ENCODE measurements around the gene TENT4A. TPM values are rescaled to one million over a fixed set of nuclear protein-coding genes. Genes with fewer than 3 reads are reported as not detected.
"Not testable (repeated sequence)": the region's sequence is repeated elsewhere in the genome, so short reads cannot be mapped to it uniquely, and the experiment has no call there.

The TENT4A gene
- total RNA-seq, 1 donor from 2014 or later: 28.6 TPM

- intact Hi-C loops (cut with DNase I): no loop called here
- ATAC-seq (no peak), DNase-seq (ENCODE audit: low spot score) (no peak)
Measured at GRCh38 chr5:6757414-6757969, 44.3 kb downstream of the TENT4A start.

DNA sequence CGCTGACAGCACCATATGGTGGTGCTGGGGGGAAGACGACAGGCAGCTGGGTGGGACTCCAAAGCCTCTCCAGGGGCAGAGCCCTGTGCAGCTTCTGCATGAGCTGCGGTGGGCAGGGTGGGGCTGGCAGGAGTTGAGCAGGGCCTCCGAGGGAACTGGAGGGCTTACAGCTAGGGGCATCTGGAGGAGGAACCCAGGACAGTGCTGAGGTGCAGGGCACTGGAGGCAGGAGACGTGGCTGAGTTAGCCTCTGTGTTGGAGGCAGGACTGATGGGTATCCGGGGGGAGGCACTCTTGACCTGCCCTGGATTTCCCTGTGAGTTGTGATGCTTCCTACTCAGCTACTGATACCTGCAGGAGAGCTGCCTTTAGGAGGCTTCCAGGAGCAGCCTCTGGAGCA, 45.0 kb downstream of the TENT4A start:
- DNase-seq (ENCODE audit: low spot score): no peak
- no peak for ATAC-seq
- intact Hi-C loops (cut with DNase I): no loop called here

- intact Hi-C loops (cut with DNase I): no loop called here
- DNase-seq (ENCODE audit: low spot score): no peak
- no peak for ATAC-seq
Measured at GRCh38 chr5:6758706-6759105, 45.5 kb downstream of the TENT4A start.

GRCh38 chr5:6759401-6759800, 46.2 kb downstream of the TENT4A start:
- no peak for DNase-seq (ENCODE audit: low spot score)
- ATAC-seq: no peak
- intact Hi-C loops (cut with DNase I): no loop called here

GRCh38 chr5:6759983-6760382, 46.8 kb downstream of the TENT4A start:
- intact Hi-C loops (cut with DNase I): no loop called here
- no peak for DNase-seq (ENCODE audit: low spot score)

GRCh38 chr5:6760686-6761085, 47.5 kb downstream of the TENT4A start:
- no peak for ATAC-seq
- no peak for DNase-seq (ENCODE audit: low spot score)
- intact Hi-C loops (cut with DNase I): no loop called here

More at GRCh38 chr5:6759983-6760382, 46.8 kb downstream of the TENT4A start:
- ATAC-seq: no peak

DNA sequence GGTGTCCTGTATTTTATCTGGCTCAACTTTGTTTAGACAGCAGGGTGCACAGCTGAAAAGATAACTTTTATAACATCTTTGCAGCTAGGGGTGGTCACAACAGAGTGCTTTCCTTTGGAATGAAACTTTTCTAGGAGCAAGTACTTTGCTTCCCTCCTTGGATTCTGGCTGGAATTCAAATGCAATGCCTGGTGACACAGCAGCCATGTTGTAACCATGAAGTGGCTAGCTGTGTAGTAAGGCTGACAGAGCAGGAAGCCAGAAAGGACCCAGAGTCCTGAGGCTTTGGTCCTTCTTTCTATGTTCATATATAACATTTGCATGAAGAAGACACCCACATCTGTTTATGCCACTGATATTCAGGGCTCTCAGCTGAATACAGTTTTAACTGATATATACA, 48.1 kb downstream of the TENT4A start:
- ATAC-seq (no peak), DNase-seq (ENCODE audit: low spot score) (no peak)
- intact Hi-C loops (cut with DNase I): no loop called here

DNA sequence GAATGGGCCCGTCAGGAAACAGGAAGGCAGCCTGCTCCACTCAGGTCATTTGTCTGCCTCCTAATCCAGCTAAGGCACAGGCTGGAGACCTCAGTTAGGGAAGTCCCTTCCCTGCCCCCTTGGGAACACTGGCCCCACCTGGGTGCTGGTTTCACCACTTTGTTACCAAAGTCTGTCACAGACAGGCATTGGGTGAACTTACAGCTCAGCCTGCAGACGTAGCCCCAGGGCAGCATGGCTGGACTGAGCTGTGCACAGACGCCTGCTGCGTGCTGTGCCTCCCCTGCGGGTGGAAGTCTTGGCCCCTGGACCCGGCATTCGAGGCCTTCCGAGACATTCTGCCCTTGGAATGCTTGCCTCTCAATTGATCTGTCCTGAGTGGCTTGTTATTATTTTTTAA, 48.9 kb downstream of the TENT4A start:
- DNase-seq (ENCODE audit: low spot score) (no peak), ATAC-seq (no peak)
- intact Hi-C loops (cut with DNase I): no loop called here

DNA sequence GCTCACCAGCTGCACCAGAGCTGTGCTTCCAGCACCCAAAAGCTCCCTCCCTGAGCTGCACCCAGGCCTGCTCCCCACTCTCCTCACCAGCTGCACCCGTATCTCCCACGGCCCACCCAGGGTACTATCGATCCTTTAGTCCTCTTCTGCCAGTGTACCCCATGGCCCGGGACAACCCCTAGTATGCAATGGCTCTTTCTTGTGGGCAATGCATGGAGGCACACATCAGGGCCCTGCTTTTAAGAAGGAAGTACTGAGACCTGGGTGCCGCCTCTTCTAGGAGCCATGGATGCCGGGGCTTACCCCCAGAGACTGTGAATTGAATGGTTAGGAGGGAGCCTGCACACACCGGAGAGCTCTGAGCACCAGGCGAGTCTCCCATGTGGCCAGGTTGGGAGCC, 49.5 kb downstream of the TENT4A start:
- ATAC-seq (no peak), DNase-seq (ENCODE audit: low spot score) (no peak)
- intact Hi-C loops (cut with DNase I): no loop called here

- no peak for DNase-seq (ENCODE audit: low spot score)
- intact Hi-C loops (cut with DNase I): no loop called here
- no peak for ATAC-seq
Measured at GRCh38 chr5:6763191-6763590, 50.0 kb downstream of the TENT4A start.

- peak; percentile 82 for ATAC-seq
- DNase-seq (ENCODE audit: low spot score): peak; percentile 86
- intact Hi-C loops (cut with DNase I): no loop called here
Measured at GRCh38 chr5:6765612-6766525, 52.6 kb downstream of the TENT4A start.

DNA sequence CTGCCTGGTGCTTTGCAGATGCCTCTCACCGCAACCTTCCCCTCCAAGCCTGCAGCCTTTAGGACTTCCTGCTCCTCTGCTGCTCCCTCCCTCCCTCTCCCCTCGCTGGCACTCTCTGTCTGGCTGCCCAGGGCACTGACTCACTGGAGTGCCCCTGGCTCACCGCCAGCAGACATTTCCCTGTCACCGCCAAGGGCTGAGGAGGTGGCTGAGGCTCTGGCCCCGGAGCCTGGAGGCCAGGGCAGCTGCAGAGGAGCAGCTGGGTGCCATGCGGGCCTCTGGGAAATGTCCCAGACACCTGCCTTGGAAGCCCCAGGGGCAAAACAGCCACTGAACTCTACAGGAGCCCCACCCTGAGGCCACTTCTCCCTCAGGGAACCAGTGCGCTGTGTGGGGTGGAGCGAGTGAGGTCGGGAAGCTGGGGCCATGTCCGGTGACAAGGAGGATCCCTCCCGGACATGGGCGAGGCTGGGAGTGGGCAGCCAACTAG, 53.4 kb downstream of the TENT4A start:
- intact Hi-C loops (cut with DNase I): no loop called here
- ATAC-seq (peak; percentile 82), DNase-seq (ENCODE audit: low spot score) (peak; percentile 88)

GRCh38 chr5:6767481-6768063, 54.3 kb downstream of the TENT4A start:
- intact Hi-C loops (cut with DNase I): no loop called here
- DNase-seq (ENCODE audit: low spot score) (no peak), ATAC-seq (no peak)

GRCh38 chr5:6768590-6769230, 55.5 kb downstream of the TENT4A start:
- intact Hi-C loops (cut with DNase I): no loop called here
- ATAC-seq: no peak

DNA sequence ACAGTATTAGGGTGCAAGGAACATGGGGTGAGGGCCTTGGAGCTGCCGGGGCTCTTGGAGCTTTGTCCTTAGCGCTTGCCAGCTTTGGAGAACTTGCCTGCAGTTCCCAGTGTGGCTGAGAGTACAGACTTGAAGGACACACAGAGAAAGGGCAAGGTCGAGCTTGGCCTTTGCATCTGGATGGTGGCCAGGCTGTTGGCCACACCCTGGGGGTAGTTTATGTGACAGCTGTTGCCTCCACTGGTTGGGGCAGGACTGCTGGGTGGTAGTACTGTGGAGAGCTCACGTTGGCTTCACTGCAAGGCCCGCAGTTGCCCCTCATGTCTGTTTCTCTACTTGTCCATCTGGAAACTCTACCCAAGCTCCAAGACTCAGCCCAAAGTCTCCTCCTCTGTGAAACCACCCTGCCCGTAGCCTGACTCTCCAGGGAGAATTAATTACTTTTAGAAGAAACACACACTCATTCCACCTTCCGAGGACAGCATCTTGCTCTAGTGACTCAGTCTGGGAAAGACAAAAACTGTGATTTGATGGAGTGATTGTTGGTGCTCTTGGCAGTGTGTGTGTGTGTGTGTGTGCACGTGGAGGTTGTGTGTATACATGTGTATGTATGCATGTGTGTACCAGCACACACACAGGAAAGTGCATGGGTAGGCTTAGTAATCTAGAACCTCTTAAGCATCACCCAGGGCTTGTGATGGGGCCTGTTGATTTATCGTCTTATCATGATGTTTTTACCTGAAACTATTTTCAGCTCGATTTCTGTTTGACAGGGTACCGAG, 57.8 kb downstream of the TENT4A start:
- ATAC-seq (no peak), DNase-seq (ENCODE audit: low spot score) (no peak)
- intact Hi-C loops (cut with DNase I): no loop called here

More at GRCh38 chr5:6768590-6769230, 55.5 kb downstream of the TENT4A start:
- DNase-seq (ENCODE audit: low spot score): no peak

- DNase-seq (ENCODE audit: low spot score) (no peak), ATAC-seq (no peak)
- intact Hi-C loops (cut with DNase I): no loop called here
Measured at GRCh38 chr5:6772886-6773285, 59.7 kb downstream of the TENT4A start.

GRCh38 chr5:6773342-6774035, 60.3 kb downstream of the TENT4A start:
- ATAC-seq: no peak
- intact Hi-C loops (cut with DNase I): no loop called here
- DNase-seq (ENCODE audit: low spot score): no peak

GRCh38 chr5:6774207-6774606, 61.0 kb downstream of the TENT4A start:
- intact Hi-C loops (cut with DNase I); DNase-seq (ENCODE audit: low spot score); ATAC-seq: not testable (repeated sequence)

Measured in sciatic nerve (tissue), 2 donors.